Measurements from ENCODE around the gene TCEA3. TPM values are rescaled to one million over a fixed set of nuclear protein-coding genes. Genes with fewer than 3 reads are reported as not detected.

TCEA3 gene
- total RNA-seq (2013; cell fraction: nucleolus; rRNA removed) = not detected in 2 replicates
- total RNA-seq (2014; rRNA removed) (0.23 TPM in 1 of 2 replicates, not detected in the other), total RNA-seq (2014; rRNA removed; fragmentation: Illumina TruSeq; extraction: Trizol) (not detected in 2 replicates), total RNA-seq (2021) (0.37 TPM in 1 of 2 replicates, not detected in the other), polyA plus RNA-seq (2011; rRNA removed) (0.08 TPM in 1 of 2 replicates, not detected in the other), polyA plus RNA-seq (2014; fragmentation: Illumina TruSeq; extraction: Trizol) (0.27 TPM in 1 of 2 replicates, not detected in the other), polyA plus RNA-seq (2014; fragmentation: Nextera tagmentation; extraction: Ambion mirVana) (not detected), polyA plus RNA-seq (2014; rRNA removed) (0.06 TPM in 1 of 2 replicates, not detected in the other), polyA plus RNA-seq (2016; fragmentation: Nextera tagmentation; extraction: Ambion mirVana) (not detected), polyA minus RNA-seq (2011; rRNA and poly(A)+ RNA removed) (not detected in 2 replicates), Bru-seq, nascent RNA (percentile 14 among the genes with signal in this experiment), BruChase-seq, experiment 1, labeled RNA remaining after a 6-hour chase (percentile 15 among the genes with signal in this experiment), BruChase-seq, experiment 2, labeled RNA remaining after a 2-hour chase (percentile 18 among the genes with signal in this experiment)
- not detected for polyA plus RNA-seq (2011; ENCODE audit: low read depth)
- 0.03 and 0.12 TPM in 2 replicates for polyA plus RNA-seq (2011; cell fraction: cytosol; rRNA removed)
- polyA plus RNA-seq (2011; cell fraction: nucleus; rRNA removed) = 0.10 and 0.36 TPM in 2 replicates
- polyA plus RNA-seq (2012) = 0.16 and 0.18 TPM in 2 replicates
- polyA minus RNA-seq (2011; cell fraction: cytosol; rRNA and poly(A)+ RNA removed) = not detected in 2 replicates
- not detected in 2 replicates for polyA minus RNA-seq (2011; cell fraction: nucleus; rRNA and poly(A)+ RNA removed)
- long read RNA-seq, experiment 1 = 0 reads
- long read RNA-seq, experiment 2 = 0 reads

DNA sequence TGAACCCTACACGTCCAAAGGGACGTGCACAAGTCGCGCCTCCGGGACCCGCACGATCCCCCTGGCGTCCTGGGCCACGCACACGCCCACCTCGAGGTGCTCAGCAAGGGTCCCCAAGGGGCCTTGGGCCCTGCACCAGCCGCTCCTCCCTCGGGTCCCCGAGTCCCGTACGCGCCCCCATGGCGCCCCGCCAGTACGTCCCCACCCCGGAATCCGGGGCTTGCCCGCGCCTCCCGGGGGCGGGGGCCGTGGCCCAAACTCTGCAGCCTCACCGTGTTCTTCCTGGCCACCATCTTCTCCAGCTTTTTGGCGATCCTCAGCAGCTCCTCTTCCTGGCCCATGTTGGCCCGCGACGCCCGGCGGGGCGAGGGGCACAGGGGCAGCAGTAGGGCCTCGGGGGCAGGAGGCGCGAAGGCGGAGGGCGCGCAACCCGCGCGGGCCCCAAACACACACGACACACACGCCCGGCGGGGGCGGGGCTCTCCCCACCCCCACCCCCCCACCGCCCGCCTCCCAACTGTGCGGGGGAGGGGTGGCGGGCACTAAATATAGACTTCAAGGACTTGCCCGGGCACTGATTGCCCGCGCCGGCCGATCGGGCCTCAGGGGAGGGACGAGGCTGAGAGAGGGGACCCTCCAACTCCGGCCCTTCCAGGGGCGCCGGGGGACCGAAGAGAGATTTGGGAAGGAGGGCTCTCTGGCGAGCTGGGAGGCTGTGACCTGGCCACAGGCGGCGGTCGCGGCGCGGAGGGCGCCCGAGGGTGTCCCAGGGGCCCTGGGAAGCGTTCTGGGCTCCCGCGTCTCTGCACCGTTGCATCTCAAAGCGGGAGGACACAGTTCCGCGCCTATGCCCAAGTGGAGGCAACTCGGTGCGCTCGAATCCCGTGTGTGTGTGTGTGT lies at the start of gene TCEA3:
TSS of gene TCEA3 (minus strand) at position 456 of the 900 bp plus-strand sequence. CDS start at position 341, 115 bp downstream.
- no peak for FAIRE-seq
- ChIA-PET CTCF (no interaction called here), RAD21 (ENCODE audit: unreplicated experiment) (interaction anchor here (0.6 kb wide), 1 partner anchor 1574 kb away, joined by 4 read pairs; no protein-coding TSS in a partner anchor), SMC1A (ENCODE audit: uncharacterized antibody, unreplicated experiment) (interaction anchor here (0.6 to 0.7 kb wide), 3 partner anchors 8 to 177 kb away, joined by 3 to 5 read pairs (median 3); no protein-coding TSS in a partner anchor), POLR2A (no interaction called here)
- Histone ChIP-seq H4K20me1 (ENCODE audit: control insufficient read depth, insufficient read depth) (no peaks in the 10 kb centered on the region), H3K4me1 (ENCODE audit: control insufficient read depth, insufficient read depth, low read length) (no peaks in the 10 kb centered on the region; the same call in 1 of the 2 replicates), H2AFZ (ENCODE audit: control insufficient read depth, low read depth, low read length) (no peak within 1 kb of the TSS), H3K4me3 (no peak within 1 kb of the TSS), H3K79me2 (ENCODE audit: control insufficient read depth, insufficient read depth, low read length) (no peaks in the 10 kb centered on the region), H3K4me2 (ENCODE audit: control insufficient read depth, insufficient read depth) (no peak within 1 kb of the TSS), H3K36me3 (ENCODE audit: control insufficient read depth in 2 of 2, insufficient read depth in 2 of 2, low read length in 1 of 2) (no peaks in the 10 kb centered on the region), H3K27me3 (replicated peaks in 1 of 2; ENCODE audit: control insufficient read depth in 2 of 2, insufficient read depth in 2 of 2, low read length in 1 of 2) (peaks cover 6 to 7% of the 10 kb centered on the region in 2 experiments), H3K9ac (ENCODE audit: control insufficient read depth, insufficient read depth, low read length) (no peak within 1 kb of the TSS), H3K9me3 (replicated peaks; ENCODE audit: control insufficient read depth, insufficient read depth, low read length) (no peaks in the 10 kb centered on the region), H3K27ac (ENCODE audit: control insufficient read depth, insufficient read depth) (no peak within 1 kb of the TSS)
- intact Hi-C loops (cut with micrococcal nuclease; ENCODE audit: unreplicated experiment) (no loop called here), in situ Hi-C loops (cut with MboI) (no loop called here)
- no TSS peak for BruUV-seq (replicated peaks)
- 5% methylated on average over 62 of the region's 84 CpGs for WGBS (ENCODE audit: insufficient coverage, insufficient replicate concordance, low lambda C conversion rate, missing lambda C conversion rate)
- no peak for DNase-seq (ENCODE audit: low read depth, low spot score)
- no peak for TF ChIP-seq HCFC1 (IDR thresholded peaks at IDR 0.05; ENCODE audit: low read length)
- TF ChIP-seq ZZZ3 (IDR thresholded peaks at IDR 0.05; ENCODE audit: control insufficient read depth, insufficient read length, low read depth) = no peak
- TF ChIP-seq, protein P1, sequence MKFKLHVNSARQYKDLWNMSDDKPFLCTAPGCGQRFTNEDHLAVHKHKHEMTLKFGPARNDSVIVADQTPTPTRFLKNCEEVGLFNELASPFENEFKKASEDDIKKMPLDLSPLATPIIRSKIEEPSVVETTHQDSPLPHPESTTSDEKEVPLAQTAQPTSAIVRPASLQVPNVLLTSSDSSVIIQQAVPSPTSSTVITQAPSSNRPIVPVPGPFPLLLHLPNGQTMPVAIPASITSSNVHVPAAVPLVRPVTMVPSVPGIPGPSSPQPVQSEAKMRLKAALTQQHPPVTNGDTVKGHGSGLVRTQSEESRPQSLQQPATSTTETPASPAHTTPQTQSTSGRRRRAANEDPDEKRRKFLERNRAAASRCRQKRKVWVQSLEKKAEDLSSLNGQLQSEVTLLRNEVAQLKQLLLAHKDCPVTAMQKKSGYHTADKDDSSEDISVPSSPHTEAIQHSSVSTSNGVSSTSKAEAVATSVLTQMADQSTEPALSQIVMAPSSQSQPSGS (IDR thresholded peaks at IDR 0.05; ENCODE audit: low read length) = no peak
- TF ChIP-seq ZNF217 (IDR thresholded peaks at IDR 0.05) = no peak
- no peak; the same call in 2 of the 3 replicates for ATAC-seq
